B cell (primary cell): Measurements from ENCODE around the gene TRIM40. TPM values are rescaled to one million over a fixed set of nuclear protein-coding genes. Genes with fewer than 3 reads are reported as not detected.

Source experiments
- ATAC-seq: fragments of 200-7000 bp; cut with Tn5 transposase; one replicate; pipeline ENCODE4 v1.10.0; 2021; ENCODE audit warnings: low read depth, mild to moderate bottlenecking, moderate number of reproducible peaks, moderate library complexity
- CTCF ChIA-PET: fragments of 350-600 bp; sonication (Branson Sonifier 250); formaldehyde crosslinking; loops from one replicate; lab custom pipeline; 2021; ENCODE audit warnings: antibody characterized with exemption, inconsistent platforms; lab: Charles Lee
- POLR2A ChIA-PET: fragments of 350-600 bp; sonication (Branson Sonifier 250); formaldehyde crosslinking; loops from one replicate; lab custom pipeline; 2021; ENCODE audit warnings: antibody characterized with exemption; lab: Charles Lee
- DNase-seq: peaks from one replicate; pipeline ENCODE4 v3.0.0; 2013
- H2AFZ ChIP-seq: 2 replicates; pipeline ENCODE4 v1.6.1; 2012; ENCODE audit warnings: mild to moderate bottlenecking, low read depth, low read length; ENCODE audit not compliant: insufficient read depth, poor library complexity, severe bottlenecking
- H3K27ac ChIP-seq, 2 donors: 1 replicate in 1 of 2; 2 replicates in 1 of 2; pipeline ENCODE4 v1.5.1; 2012 to 2013; ENCODE audit warnings: low read length in 2 of 2, mild to moderate bottlenecking in 2 of 2, moderate library complexity in 1 of 2
- H3K27me3 ChIP-seq, 4 experiments: fragments of 200-600 bp in 1 of 4; sonication (generic) in 1 of 4; replicated peaks in 1 of 4; 1 replicate in 2 of 4; 2 replicates in 2 of 4; pipeline versions ENCODE4 v1.6.1 to v1.7.0; 2013 to 2016; ENCODE audit warnings: low read length in 3 of 4, mild to moderate bottlenecking in 2 of 4, mixed read lengths in 1 of 4, moderate library complexity in 1 of 4; ENCODE audit not compliant: insufficient read depth in 4 of 4, control insufficient read depth in 3 of 4; ENCODE audit errors: control extremely low read depth in 1 of 4
- H3K36me3 ChIP-seq, 2 experiments: replicated peaks in 1 of 2; 1 replicate in 1 of 2; 2 replicates in 1 of 2; pipeline versions ENCODE4 v1.6.1 to v1.7.1; 2013; ENCODE audit warnings: low read length in 1 of 2; ENCODE audit not compliant: insufficient read depth in 2 of 2, control insufficient read depth in 1 of 2; ENCODE audit errors: control extremely low read depth in 1 of 2, extremely low read depth in 1 of 2
- H3K4me1 ChIP-seq, 2 donors: fragments of 200-600 bp in 1 of 2; sonication (generic) in 1 of 2; 1 replicate in 1 of 2; 2 replicates in 1 of 2; pipeline versions ENCODE4 v1.5.1 to v1.6.1; 2013 to 2017; ENCODE audit warnings: low read length in 2 of 2; ENCODE audit not compliant: control insufficient read depth in 2 of 2, insufficient read depth in 2 of 2
- H3K4me2 ChIP-seq: replicated peaks from 2 replicates; pipeline ENCODE3; 2012; ENCODE audit warnings: mild to moderate bottlenecking, low read depth, low read length; ENCODE audit not compliant: poor library complexity, severe bottlenecking
- H3K4me3 ChIP-seq, 5 experiments: fragments of 200-600 bp in 1 of 5; sonication (generic) in 1 of 5; 1 replicate in 3 of 5; 2 replicates in 2 of 5; pipeline versions ENCODE4 v1.5.1 to v1.7.0; 2011 to 2016; ENCODE audit warnings: low read length in 4 of 5, mild to moderate bottlenecking in 4 of 5, low read depth in 2 of 5, control low read depth in 1 of 5, moderate library complexity in 1 of 5; ENCODE audit not compliant: insufficient read depth in 1 of 5; ENCODE audit errors: control extremely low read depth in 1 of 5, extremely low read depth in 1 of 5
- H3K79me2 ChIP-seq: fragments of 200-600 bp; sonication (generic); one replicate; pipeline ENCODE4 v1.6.0; 2016; ENCODE audit warnings: low read length; ENCODE audit not compliant: control insufficient read depth, insufficient read depth
- H3K9ac ChIP-seq: fragments of 200-600 bp; sonication (generic); 2 replicates; pipeline ENCODE4 v1.6.1; 2017; ENCODE audit warnings: mild to moderate bottlenecking, low read length, moderate library complexity
- H3K9me3 ChIP-seq, 3 donors: one replicate each; pipeline versions ENCODE4 v1.6.1 to v1.7.1; 2013; ENCODE audit warnings: low read length in 2 of 3; ENCODE audit not compliant: control insufficient read depth in 2 of 3, insufficient read depth in 1 of 3; ENCODE audit errors: control extremely low read depth in 1 of 3
- H4K20me1 ChIP-seq: 2 replicates; pipeline ENCODE4 v1.6.0; 2012; ENCODE audit warnings: mild to moderate bottlenecking, low read length; ENCODE audit not compliant: insufficient read depth, control insufficient read depth, poor library complexity, severe bottlenecking
- H3K27ac Mint-ChIP-seq: one replicate; pipeline ENCODE4 v1.8.0; 2021; ENCODE audit warnings: mixed read lengths
- H3K27me3 Mint-ChIP-seq: one replicate; pipeline ENCODE4 v1.8.0; 2021; ENCODE audit warnings: mixed read lengths
- H3K4me1 Mint-ChIP-seq: one replicate; pipeline ENCODE4 v1.8.0; 2021; ENCODE audit warnings: mixed read lengths
- H3K4me3 Mint-ChIP-seq: one replicate; pipeline ENCODE4 v1.8.0; 2021; ENCODE audit warnings: mixed read lengths
- H3K9me3 Mint-ChIP-seq: one replicate; pipeline ENCODE4 v1.8.0; 2022; ENCODE audit warnings: mixed read lengths; ENCODE audit not compliant: insufficient read depth
- CTCF ChIP-seq: fragments of 200-600 bp; IDR thresholded peaks from one replicate; pipeline ENCODE4 v1.8.0; 2022; ENCODE audit warnings: antibody characterized with exemption, mild to moderate bottlenecking
- EZH2 ChIP-seq: IDR thresholded peaks from 2 replicates; pipeline ENCODE4 v1.6.1; 2012; ENCODE audit warnings: borderline replicate concordance, low read depth, mild to moderate bottlenecking, moderate library complexity, low read length; ENCODE audit not compliant: insufficient read depth, poor library complexity, severe bottlenecking
- WGBS: methylation state at CpG from one replicate; pipeline ENCODE4 v1.1.5; 2013; ENCODE audit warnings: missing lambda C conversion rate; ENCODE audit not compliant: insufficient coverage; 5-methylcytosine and 5-hydroxymethylcytosine counted together
- intact Hi-C: fragments of 100-400 bp; cut with micrococcal nuclease; formaldehyde crosslinking; loops from one replicate; pipeline ENCODE4 v1.10.0; 2022
- polyA plus RNA-seq: library from polyadenylated mRNA; depleted of rRNA; stranded (reverse); fragments of >200 nt; gene quantifications from 2 replicates; pipeline ENCODE4 v1.2.3, GENCODE V29; 2012
- total RNA-seq, 2 donors: library from RNA; stranded (reverse); fragments of 120-200 nt in 1 of 2; gene quantifications; 1 replicate in 1 of 2; 2 replicates in 1 of 2; pipeline versions ENCODE4 v1.2.3 to v1.2.4, GENCODE V29; 2013 to 2022

Gene TRIM40
- total and polyA plus RNA-seq, 2 donors (not counting 1 experiment from before 2014, with no cell fraction given), result not detected

DNA sequence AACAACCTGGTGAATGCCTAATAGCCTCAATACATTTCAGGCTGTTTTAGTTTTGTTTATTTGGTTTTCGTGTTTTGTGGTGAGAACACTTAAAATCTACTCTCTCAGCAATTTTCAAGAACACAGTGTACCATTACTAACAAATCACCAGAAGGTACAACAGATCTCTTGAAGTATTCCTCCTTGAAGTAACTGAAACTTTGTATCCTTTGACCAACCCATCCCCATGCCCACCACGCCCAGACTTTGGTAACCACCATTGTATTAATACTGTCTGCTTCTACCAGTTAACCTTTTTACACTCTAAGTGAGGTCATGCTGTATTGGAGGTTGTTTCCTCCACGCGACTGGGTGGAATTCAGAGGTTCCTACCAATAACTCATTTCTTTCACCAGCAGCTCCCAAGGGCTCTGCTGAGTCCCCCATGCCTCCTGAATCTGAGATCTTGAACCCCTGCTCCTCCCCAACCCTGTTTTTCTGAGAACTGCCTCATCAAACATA lies 5.7 kb upstream of the TRIM40 start:
- H3K9me3 ChIP-seq, result peaks cover 0 to 6% (median 0%) of the 10 kb centered on the region in 3 donors
- peak overlapping the region; percentile 57 for H2AFZ ChIP-seq
- no peak overlapping the region for H3K4me3 Mint-ChIP-seq
- ChIA-PET CTCF (interaction anchor here (1.0 to 6.7 kb wide), 18 partner anchors 7 to 397 kb away, joined by 3 to 194 read pairs (median 4); partner anchors contain the start of gene POLR1H), POLR2A (interaction anchor here (1.7 kb wide), 1 partner anchor 27 kb away, joined by 7 read pairs; no protein-coding TSS in a partner anchor)
- no peaks in the 10 kb centered on the region for H4K20me1 ChIP-seq
- no CpG with 5 or more reads among the region's 4 CpGs for WGBS
- no peak overlapping the region for H3K4me3 ChIP-seq
- peaks cover 13 to 18% of the 10 kb centered on the region in 2 donors for H3K4me1 ChIP-seq
- H3K4me2 ChIP-seq, result no peak overlapping the region
- H3K79me2 ChIP-seq, result no peaks in the 10 kb centered on the region
- peaks cover 61% of the 10 kb centered on the region for H3K27me3 Mint-ChIP-seq
- no peak for DNase-seq
- no peaks in the 10 kb centered on the region for H3K36me3 ChIP-seq
- H3K4me1 Mint-ChIP-seq, result peaks cover 12% of the 10 kb centered on the region
- H3K9ac ChIP-seq, result no peak overlapping the region
- H3K27me3 ChIP-seq, result peaks cover 0 to 48% (median 42%) of the 10 kb centered on the region in 4 experiments
- intact Hi-C loops, result loop anchor here (10.0 kb wide), 1 partner anchor 115 kb away; no protein-coding TSS in a partner anchor
- H3K27ac ChIP-seq, result no peak overlapping the region
- TF ChIP-seq EZH2, result no peak
- TF ChIP-seq CTCF, result no peak
- no peak overlapping the region for H3K27ac Mint-ChIP-seq
- no peaks in the 10 kb centered on the region for H3K9me3 Mint-ChIP-seq
- no peak for ATAC-seq
